HG02840 (cell line): Measurements from ENCODE around the gene ABCA13.

ENCODE experiments used
- ATAC-seq: cut with Tn5 transposase; IDR thresholded peaks from one replicate; pipeline ENCODE4 v1.9.1; 2021; ENCODE audit warnings: mild to moderate bottlenecking, moderate library complexity, moderate number of reproducible peaks; ENCODE audit not compliant: unreplicated experiment, low FRiP score

Gene ABCA13

DNA sequence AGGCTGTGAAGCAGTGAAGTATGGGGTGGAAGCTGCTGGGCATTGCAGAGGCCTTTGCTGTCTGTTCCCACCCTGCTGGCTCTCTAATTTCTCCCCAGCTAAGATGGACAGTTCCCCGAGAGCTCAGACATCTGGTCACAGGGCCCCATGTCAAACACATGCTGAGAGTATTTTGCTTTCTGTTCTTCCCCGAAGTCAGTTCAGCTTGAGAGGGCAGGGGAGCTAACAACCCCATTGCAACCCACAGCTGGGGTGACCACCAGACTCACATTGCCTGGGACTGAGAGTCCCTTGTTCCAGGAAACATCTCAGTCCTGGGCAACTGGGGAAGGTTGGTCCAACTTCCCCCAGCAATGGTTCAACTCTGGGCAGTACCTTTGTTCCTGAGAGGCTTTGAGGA lies 52.8 kb downstream of the ABCA13 start:
- ATAC-seq: no peak

DNA sequence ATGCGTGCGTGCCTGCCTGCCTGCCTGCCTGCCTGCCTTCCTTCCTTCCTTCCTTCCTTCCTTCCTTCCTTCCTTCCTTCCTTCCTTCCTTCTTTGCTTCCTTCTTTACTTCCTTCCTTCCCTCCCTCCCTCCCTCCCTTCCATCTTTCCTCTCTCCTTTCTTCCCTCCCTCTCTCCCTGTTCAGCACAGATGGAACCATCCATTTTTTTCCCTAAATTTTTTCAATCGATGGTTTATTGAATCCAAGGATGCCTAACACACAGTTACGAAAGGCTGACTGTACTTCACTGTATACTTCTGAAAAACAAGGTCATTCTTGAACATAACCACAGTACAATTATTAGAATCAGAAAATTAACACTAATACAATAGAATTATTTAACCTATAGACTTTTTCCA lies 53.8 kb downstream of the ABCA13 start:
- ATAC-seq: no peak

DNA sequence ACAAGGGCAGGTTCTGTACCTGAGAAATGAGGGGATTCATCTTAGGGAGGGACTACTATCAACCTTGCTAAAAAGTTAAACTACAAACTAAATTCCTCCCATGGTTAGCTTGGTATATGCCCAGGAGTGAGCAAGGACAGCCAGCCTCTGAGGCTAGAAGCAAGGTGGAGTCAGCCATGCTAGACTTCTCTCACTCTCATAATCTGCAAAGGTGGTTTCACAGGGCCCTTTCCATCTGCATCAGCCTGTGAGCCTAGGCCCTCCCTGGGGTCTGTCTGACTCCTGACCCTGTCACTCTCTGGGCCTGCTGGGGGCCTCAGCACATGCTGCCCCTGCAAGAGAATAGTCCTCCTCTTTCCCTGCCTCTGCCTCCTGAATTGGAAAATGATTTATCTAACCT lies 66.1 kb downstream of the ABCA13 start:
- ATAC-seq: no peak

GRCh38 chr7:48242846-48243245 lies 71.6 kb downstream of the ABCA13 start:
- ATAC-seq: no peak

GRCh38 chr7:48244864-48245271 lies 73.6 kb downstream of the ABCA13 start:
- no peak for ATAC-seq

GRCh38 chr7:48245751-48246472 lies 74.7 kb downstream of the ABCA13 start:
- ATAC-seq: peak; percentile 60

- no peak for ATAC-seq
Measured at GRCh38 chr7:48249166-48249565, 77.9 kb downstream of the ABCA13 start.

DNA sequence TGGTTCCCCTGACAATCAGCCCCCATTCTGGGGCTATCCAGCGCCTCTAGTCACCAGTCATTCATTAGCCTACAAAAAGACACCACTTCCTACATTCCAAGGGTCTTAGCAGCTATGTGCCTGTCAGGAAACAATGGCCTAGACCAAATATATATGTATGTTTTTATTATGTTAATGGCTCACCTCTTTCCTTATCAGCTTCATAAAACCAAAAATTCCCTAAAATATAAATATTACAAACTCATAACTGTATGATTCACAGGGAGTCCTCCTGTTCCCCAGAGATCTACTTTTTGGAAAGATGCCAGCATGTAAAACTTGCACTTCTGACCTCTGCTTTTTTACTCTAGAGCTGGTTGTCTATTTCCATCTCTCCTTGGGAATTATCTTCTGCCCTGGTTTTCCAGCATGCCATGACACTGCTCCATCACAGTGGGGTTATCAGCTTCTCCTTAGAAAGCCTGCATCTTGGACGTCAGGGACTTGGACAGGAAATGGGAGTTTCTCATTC lies 79.2 kb downstream of the ABCA13 start:
- no peak for ATAC-seq

- peak; percentile 89 for ATAC-seq
Measured at GRCh38 chr7:48251766-48252165, 80.5 kb downstream of the ABCA13 start.

DNA sequence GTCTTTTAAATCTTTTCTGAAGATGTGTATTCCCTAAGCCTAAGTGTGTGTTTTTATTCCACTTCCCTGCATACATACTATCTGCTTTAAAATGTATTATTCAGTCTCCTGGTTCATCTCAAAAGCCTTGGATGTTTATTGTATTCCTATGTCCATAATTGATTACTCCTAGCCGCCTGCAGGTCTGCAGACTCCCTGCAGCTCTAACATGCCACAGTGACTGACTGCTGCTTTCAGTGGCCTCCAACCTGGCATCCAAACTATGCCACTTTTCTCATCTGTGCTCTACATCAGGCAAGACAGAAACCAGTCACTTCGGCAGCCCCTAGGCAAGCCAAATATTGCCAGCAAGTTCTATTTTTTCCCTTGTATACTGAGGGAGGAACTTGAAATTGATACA lies 81.7 kb downstream of the ABCA13 start:
- no peak for ATAC-seq

DNA sequence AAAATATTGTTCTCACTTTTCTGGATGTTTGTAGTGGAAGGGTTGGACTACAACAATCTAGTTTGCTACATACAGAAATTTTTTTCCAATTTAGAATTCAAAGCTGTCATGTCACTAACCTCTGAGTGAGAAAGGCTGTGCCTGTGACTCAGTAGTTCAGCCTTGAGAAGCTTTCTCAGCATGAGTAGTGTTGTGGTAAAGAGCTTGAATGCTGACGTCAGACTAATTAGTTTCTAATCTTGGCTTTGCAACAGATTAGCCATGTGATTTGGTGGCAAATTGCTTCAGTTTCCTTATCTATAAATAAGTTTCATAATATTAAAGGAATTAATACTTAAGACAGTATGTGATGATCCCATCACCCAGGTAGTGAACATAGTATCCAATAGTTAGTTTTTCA lies 83.8 kb downstream of the ABCA13 start:
- no peak for ATAC-seq

- no peak for ATAC-seq
Measured at GRCh38 chr7:48259463-48260280, 88.4 kb downstream of the ABCA13 start.

DNA sequence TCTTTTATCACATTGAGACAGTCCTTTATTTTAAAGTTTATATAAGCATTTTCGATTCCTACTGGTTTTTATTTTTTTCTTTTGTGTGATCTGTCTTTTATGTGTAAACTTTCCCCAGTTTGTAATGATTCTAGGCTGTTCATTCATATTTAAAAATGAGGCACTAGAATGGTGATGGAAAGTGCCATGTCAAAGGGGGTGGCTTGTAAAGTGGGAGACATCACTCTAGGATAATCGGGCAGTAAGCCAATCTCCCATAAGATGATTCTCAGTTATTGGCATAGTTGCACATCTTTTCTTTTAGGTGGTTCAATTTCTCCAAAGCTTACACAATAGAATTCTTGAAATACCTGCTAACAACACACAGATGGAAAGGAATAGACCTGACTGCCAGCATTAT lies 90.4 kb downstream of the ABCA13 start:
- no peak for ATAC-seq

DNA sequence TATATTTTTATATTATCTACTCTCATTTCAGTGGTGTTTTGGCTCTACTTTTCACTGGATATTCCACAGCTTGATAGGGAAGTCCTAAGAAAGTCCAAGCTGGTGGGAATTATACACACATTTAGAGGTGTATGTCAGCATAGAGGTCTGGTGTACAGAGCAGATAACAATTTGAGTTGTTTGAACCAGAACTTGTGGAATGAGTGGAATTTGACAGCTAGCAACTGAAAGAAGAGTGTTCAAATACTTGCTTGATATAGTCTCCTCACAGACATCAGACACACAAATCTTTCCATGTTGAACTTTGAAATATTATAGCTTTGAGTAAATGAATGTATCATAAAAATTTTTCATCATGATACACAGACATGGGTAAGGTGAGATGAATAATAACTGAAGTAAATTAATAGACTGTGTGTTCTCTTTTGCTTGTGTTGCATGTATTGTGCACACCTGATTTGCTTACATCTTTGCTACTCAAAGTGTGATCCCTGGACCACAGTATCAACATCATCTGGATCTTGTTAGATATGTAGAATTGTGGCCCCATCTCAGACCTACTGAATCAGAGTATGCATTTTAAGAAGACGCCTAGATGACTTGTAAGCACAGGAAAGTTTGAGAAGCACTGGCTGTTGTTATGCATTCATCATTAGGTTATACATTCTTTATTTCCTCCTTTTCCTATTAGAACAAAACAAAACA lies 91.5 kb downstream of the ABCA13 start:
- ATAC-seq: no peak

DNA sequence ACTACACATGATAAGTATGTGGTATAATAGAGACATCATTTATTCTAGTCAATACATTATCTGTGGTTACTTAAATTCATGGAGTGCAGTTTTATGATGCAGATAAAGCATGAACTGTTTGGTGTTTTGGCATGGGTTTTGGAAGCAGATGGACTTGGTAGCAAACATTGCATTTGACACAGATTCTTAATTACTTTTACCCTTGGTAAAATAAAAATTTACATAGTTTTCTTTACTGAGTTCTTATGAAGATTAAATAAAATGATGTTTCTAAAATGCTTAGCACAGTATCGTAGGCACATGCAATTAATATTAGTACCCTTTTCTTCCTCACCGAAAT lies 92.0 kb downstream of the ABCA13 start:
- no peak for ATAC-seq

- no peak for ATAC-seq
Measured at GRCh38 chr7:48269066-48269465, 97.8 kb downstream of the ABCA13 start.

- no peak for ATAC-seq
Measured at GRCh38 chr7:48274662-48275061, 103.4 kb downstream of the ABCA13 start.

GRCh38 chr7:48279420-48279819 lies 108.2 kb downstream of the ABCA13 start:
- no peak for ATAC-seq

- no peak for ATAC-seq
Measured at GRCh38 chr7:48280100-48280499, 108.8 kb downstream of the ABCA13 start.

DNA sequence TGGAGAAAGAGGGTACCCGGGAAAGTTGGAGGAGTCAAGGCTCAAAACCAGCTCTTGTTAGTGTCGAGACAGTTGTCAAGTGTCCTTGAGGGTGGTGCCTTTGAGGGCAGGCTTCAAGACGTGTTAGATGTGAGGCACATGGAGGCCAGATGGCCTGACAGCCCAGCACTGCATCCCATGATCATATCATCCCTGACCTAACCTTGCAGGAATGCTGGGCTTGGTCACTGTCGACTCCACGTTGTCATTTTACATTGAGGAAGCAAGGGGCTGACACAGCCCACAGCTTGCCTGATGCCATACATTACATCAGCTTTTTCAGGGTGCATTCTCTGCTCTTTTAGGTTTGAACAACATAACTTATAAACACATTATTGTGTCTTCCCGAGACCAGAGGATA lies 114.1 kb downstream of the ABCA13 start:
- no peak for ATAC-seq

GRCh38 chr7:48286836-48287235 lies 115.6 kb downstream of the ABCA13 start:
- ATAC-seq: no peak
